ENCODE data around the gene SNX2. TPM values are rescaled to one million over a fixed set of nuclear protein-coding genes. Genes with fewer than 3 reads are reported as not detected.
A peak's percentile ranks its signal among the peaks of the same experiment; 100 is the strongest.

Gene SNX2
- total RNA-seq, 6 experiments from 2014 or later, result 26.7 to 42.0 (median 34.2) TPM

- 55% methylated on average over 9 of the region's 9 CpGs for WGBS (ENCODE audit: insufficient coverage, low coverage, low lambda C conversion rate, missing lambda C conversion rate)
- Histone ChIP-seq H3K4me1 (no peaks in the 10 kb centered on the region), H3K36me3 (no peaks in the 10 kb centered on the region), H3K9me3 (no peaks in the 10 kb centered on the region), H3K4me3 (no peak overlapping the region), H3K27me3 (no peaks in the 10 kb centered on the region), H3K27ac (no peak overlapping the region)
- no peak for DNase-seq
- intact Hi-C loops (cut with DNase I), result no loop called here
- ATAC-seq, result peak in 1 of 4 donors; percentile 30
- TF ChIP-seq POLR2A (IDR thresholded peaks at IDR 0.05) (no peak), CTCF (IDR thresholded peaks at IDR 0.05) (no peak)
Observed at GRCh38 chr5:122736086-122736845, 38.6 kb upstream of the SNX2 start.

GRCh38 chr5:122738088-122738487 is 36.8 kb upstream of the SNX2 start:
- no peak for ATAC-seq
- Histone ChIP-seq H3K4me1 (no peaks in the 10 kb centered on the region), H3K36me3 (no peaks in the 10 kb centered on the region), H3K4me3 (no peak overlapping the region), H3K27me3 (no peaks in the 10 kb centered on the region), H3K27ac (no peak overlapping the region), H3K9me3 (no peaks in the 10 kb centered on the region)
- no peak for DNase-seq
- intact Hi-C loops (cut with DNase I), result no loop called here
- no peak for TF ChIP-seq POLR2A (IDR thresholded peaks at IDR 0.05)
- no peak for TF ChIP-seq CTCF (IDR thresholded peaks at IDR 0.05)

DNA sequence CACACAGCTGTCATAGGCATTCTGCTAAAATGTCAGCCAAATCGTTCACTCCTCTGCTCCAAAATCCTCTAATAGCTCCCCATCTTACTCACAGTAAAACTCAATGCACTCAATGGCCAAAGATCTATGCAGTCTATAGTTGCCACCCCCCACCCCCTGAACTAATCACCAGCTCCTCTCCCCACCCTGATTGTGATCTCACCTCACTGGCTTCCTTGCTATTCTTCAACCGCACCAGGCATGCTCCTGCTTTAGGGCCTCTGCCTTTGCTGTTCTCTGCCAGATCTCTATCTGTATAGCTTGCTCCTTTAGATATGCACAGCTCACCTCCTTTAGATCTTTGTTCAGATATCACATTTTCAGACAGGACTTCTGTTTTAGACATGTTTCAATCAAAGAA is 33.2 kb upstream of the SNX2 start:
- WGBS (ENCODE audit: insufficient coverage, low coverage, low lambda C conversion rate, missing lambda C conversion rate), result 76% methylated on average over 2 of the region's 2 CpGs
- no peaks in the 10 kb centered on the region for H3K4me1 ChIP-seq
- no peak overlapping the region for H3K27ac ChIP-seq
- H3K9me3 ChIP-seq, result no peaks in the 10 kb centered on the region
- intact Hi-C loops (cut with DNase I), result no loop called here
- no peak for DNase-seq
- no peaks in the 10 kb centered on the region for H3K36me3 ChIP-seq
- TF ChIP-seq CTCF (IDR thresholded peaks at IDR 0.05) (no peak), POLR2A (IDR thresholded peaks at IDR 0.05) (no peak)
- ATAC-seq, result no peak
- H3K4me3 ChIP-seq, result no peak overlapping the region
- no peaks in the 10 kb centered on the region for H3K27me3 ChIP-seq

DNA sequence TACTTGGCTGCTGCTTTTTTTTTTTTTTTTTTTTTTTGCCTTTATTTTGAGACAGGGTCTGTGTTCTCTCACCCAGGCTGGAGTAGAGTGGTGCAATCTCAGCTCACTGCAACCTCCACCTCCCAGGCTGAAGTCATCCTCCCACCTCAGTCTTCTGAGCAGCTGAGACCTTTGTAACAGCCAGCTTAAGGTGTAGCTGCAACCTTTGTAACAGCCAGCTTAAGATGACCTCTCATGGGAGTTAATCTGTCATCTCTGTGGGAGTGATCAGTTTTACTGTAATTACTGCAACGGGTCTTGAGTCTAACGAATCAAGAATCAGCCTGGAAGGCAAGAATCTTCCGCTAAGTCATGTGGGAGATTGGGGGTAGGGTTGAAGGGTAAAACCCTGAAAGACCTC is 31.6 kb upstream of the SNX2 start:
- Histone ChIP-seq H3K9me3 (no peaks in the 10 kb centered on the region), H3K4me1 (no peaks in the 10 kb centered on the region), H3K36me3 (no peaks in the 10 kb centered on the region), H3K4me3 (no peak overlapping the region), H3K27me3 (no peaks in the 10 kb centered on the region), H3K27ac (no peak overlapping the region)
- no peak for DNase-seq
- TF ChIP-seq POLR2A (IDR thresholded peaks at IDR 0.05), result no peak
- TF ChIP-seq CTCF (IDR thresholded peaks at IDR 0.05), result no peak
- intact Hi-C loops (cut with DNase I), result no loop called here
- WGBS (ENCODE audit: insufficient coverage, low coverage, low lambda C conversion rate, missing lambda C conversion rate), result 62% methylated on average over 3 of the region's 3 CpGs
- no peak for ATAC-seq
